A549 (cell line): ENCODE measurements around the gene ARHGEF19. TPM values are rescaled to one million over a fixed set of nuclear protein-coding genes. Genes with fewer than 3 reads are reported as not detected.

Experiments
- ATAC-seq, 2 experiments: fragments of 200-7000 bp in 1 of 2; fragments of >200 bp in 1 of 2; cut with Nextera tagmentation in 1 of 2; cut with Tn5 transposase in 1 of 2; 3 replicates each; pipeline versions ENCODE4 v1.8.0 to v1.9.1; 2018 to 2020; ENCODE audit warnings: mild to moderate bottlenecking in 1 of 2, moderate library complexity in 1 of 2
- CTCF ChIA-PET: fragments of 300-600 bp; sonication (Branson Sonifier 250); formaldehyde crosslinking; extraction: SDS; loops from one replicate; lab custom pipeline; 2021; ENCODE audit warnings: antibody characterized with exemption, inconsistent platforms; lab: Yijun Ruan, JAX
- POLR2A ChIA-PET: fragments of 350-600 bp; formaldehyde crosslinking; extraction: SDS; loops from one replicate; lab custom pipeline; 2021; ENCODE audit warnings: antibody characterized with exemption, inconsistent platforms; lab: Yijun Ruan, JAX
- DNase-seq, 2 experiments: peaks; one replicate each; pipeline versions ENCODE4 v3.0.0 to v3.0.0-alpha.2; 2011 to 2016; ENCODE audit warnings: low read depth in 1 of 2, low spot score in 1 of 2
- FAIRE-seq: peaks from 2 replicates; lab custom pipeline; 2011; peaks lifted over from hg19 to GRCh38; lab: Jason Lieb, UNC
- H3K27ac ChIP-seq, 2 experiments: fragments of >200 bp; sonication (Bioruptor Twin); formaldehyde crosslinking; 3 replicates each; pipeline ENCODE4 v1.5.1; 2016 to 2017
- H3K4me1 ChIP-seq: fragments of >200 bp; sonication (Bioruptor Twin); formaldehyde crosslinking; 3 replicates; pipeline ENCODE4 v1.6.1; 2016
- H3K4me2 ChIP-seq: fragments of >200 bp; sonication (Bioruptor Twin); formaldehyde crosslinking; 3 replicates; pipeline ENCODE4 v1.6.1; 2016
- H3K4me3 ChIP-seq: fragments of >200 bp; sonication (Bioruptor Twin); formaldehyde crosslinking; 3 replicates; pipeline ENCODE4 v1.5.1; 2016
- H3K9me3 ChIP-seq: fragments of >200 bp; sonication (Bioruptor Twin); formaldehyde crosslinking; 3 replicates; pipeline ENCODE4 v1.6.1; 2016
- CEBPB ChIP-seq, 2 experiments: fragments of >200 bp in 1 of 2; sonication (Bioruptor Twin) in 1 of 2; formaldehyde crosslinking in 1 of 2; IDR thresholded peaks; 2 replicates each; pipeline ENCODE4 v1.6.1; 2012 to 2016
- E2F6 ChIP-seq: IDR thresholded peaks from 2 replicates; pipeline ENCODE4 v1.6.1; 2012; ENCODE audit warnings: low read depth, borderline replicate concordance
- EHMT2 ChIP-seq: fragments of 200-600 bp; sonication (generic); IDR thresholded peaks from 2 replicates; pipeline ENCODE4 v1.6.1; 2016; ENCODE audit warnings: antibody characterized with exemption, low read depth, mild to moderate bottlenecking, moderate library complexity
- ELK1 ChIP-seq: fragments of 150-350 bp; IDR thresholded peaks from 2 replicates; pipeline ENCODE4 v1.6.1; 2014; ENCODE audit warnings: low read depth, mild to moderate bottlenecking, low read length
- FOSB ChIP-seq: fragments of 250-450 bp; sonication (Bioruptor Pico); IDR thresholded peaks from 2 replicates; pipeline ENCODE4 v1.5.0; 2020; ENCODE audit warnings: mild to moderate bottlenecking, moderate library complexity
- FOSL2 ChIP-seq, 2 experiments: fragments of 450-650 bp in 1 of 2; fragments of >200 bp in 1 of 2; sonication (Bioruptor Twin) in 1 of 2; formaldehyde crosslinking; IDR thresholded peaks; 2 replicates each; pipeline versions ENCODE4 v1.5.0 to v1.6.1; 2016 to 2020; ENCODE audit warnings: mild to moderate bottlenecking in 1 of 2, moderate library complexity in 1 of 2
- HOXB13 ChIP-seq: fragments of 250-450 bp; sonication (Bioruptor Pico); IDR thresholded peaks from 2 replicates; pipeline ENCODE4 v1.5.0; 2020; ENCODE audit warnings: low read depth, mild to moderate bottlenecking, moderate library complexity
- HOXB5 ChIP-seq: fragments of 250-450 bp; sonication (Bioruptor Pico); IDR thresholded peaks from 2 replicates; pipeline ENCODE4 v1.5.0; 2020; ENCODE audit warnings: mild to moderate bottlenecking, moderate library complexity
- JUN ChIP-seq, 2 experiments: fragments of >200 bp; sonication (Bioruptor Twin); formaldehyde crosslinking; IDR thresholded peaks; 2 replicates in 1 of 2; 3 replicates in 1 of 2; pipeline ENCODE4 v1.6.1; 2016 to 2017
- JUNB ChIP-seq: fragments of >200 bp; sonication (Bioruptor Twin); formaldehyde crosslinking; IDR thresholded peaks from 2 replicates; pipeline ENCODE4 v1.6.1; 2016
- KDM1A ChIP-seq: fragments of 200-600 bp; sonication (generic); IDR thresholded peaks from 2 replicates; pipeline ENCODE4 v1.6.1; 2016; ENCODE audit warnings: low read depth, mild to moderate bottlenecking
- MAX ChIP-seq: IDR thresholded peaks from 2 replicates; pipeline ENCODE4 v1.6.1; 2012
- MYC ChIP-seq: IDR thresholded peaks from 2 replicates; pipeline ENCODE4 v1.6.1; 2012; ENCODE audit warnings: mild to moderate bottlenecking, inconsistent platforms, low read length, improper control_type of control experiment, borderline replicate concordance
- NFE2L2 ChIP-seq: fragments of 150-350 bp; conservative IDR thresholded peaks from 2 replicates; pipeline ENCODE4 v1.6.1; 2014; ENCODE audit warnings: low read length
- NPAS2 ChIP-seq: fragments of 250-450 bp; sonication (Bioruptor Pico); IDR thresholded peaks from 2 replicates; pipeline ENCODE4 v1.8.0; 2022; ENCODE audit warnings: mild to moderate bottlenecking, moderate library complexity, borderline replicate concordance
- POLR2A ChIP-seq: IDR thresholded peaks from 2 replicates; pipeline ENCODE4 v1.6.1; 2012; ENCODE audit warnings: mild to moderate bottlenecking, low read length
- ZC3H11A ChIP-seq: fragments of 450-650 bp; IDR thresholded peaks from 2 replicates; pipeline ENCODE4 v1.6.1; 2014; ENCODE audit warnings: antibody characterized with exemption, mild to moderate bottlenecking
- WGBS: methylation state at CpG from one replicate; pipeline ENCODE4 v1.1.6; 2017; ENCODE audit errors: missing lambda C conversion rate; 5-methylcytosine and 5-hydroxymethylcytosine counted together
- polyA plus RNA-seq, 4 experiments: library from polyadenylated mRNA; depleted of rRNA in 3 of 4; stranded (reverse); fragments of >200 nt; fragmentation: RNase III in 1 of 4; extraction: RNeasy Plus Mini Kit Qiagen cat#74134 plus additional on column Dnase treatment in 1 of 4; gene quantifications; 2 replicates in 3 of 4; 3 replicates in 1 of 4; pipeline ENCODE4 v1.2.3, GENCODE V29; 2011 to 2017
- TF ChIP-seq, protein P1 (sequence below): fragments of 250-450 bp; sonication (Bioruptor Pico); IDR thresholded peaks from 2 replicates; pipeline ENCODE4 v1.5.0; 2020; ENCODE audit warnings: low read depth, mild to moderate bottlenecking, moderate library complexity

Gene ARHGEF19
- polyA plus RNA-seq, 2 of the 4 experiments (the other 2 are of a cell fraction): 6.1 to 9.2 TPM

- ATAC-seq (no peak), DNase-seq (no peak), FAIRE-seq (no peak)
- CTCF ChIA-PET: interaction anchor here (0.5 to 16.2 kb wide), 8 partner anchors 10 to 179 kb away, joined by 3 to 222 read pairs (median 6); partner anchors contain the start of gene FAM131C
- POLR2A ChIA-PET: interaction anchor here (0.6 to 4.1 kb wide), 3 partner anchors 9 to 91 kb away, joined by 3 to 24 read pairs (median 6); no protein-coding TSS in a partner anchor
- Histone ChIP-seq H3K4me2 (peak overlapping the region; percentile 98), H3K4me3 (peak overlapping the region; percentile 93), H3K27ac (peak overlapping the region; percentile 97 to 100), H3K4me1 (peaks cover 59% of the 10 kb centered on the region), H3K9me3 (no peaks in the 10 kb centered on the region)
- 3% methylated on average over 9 of the region's 13 CpGs for WGBS
- no peak for TF ChIP-seq FOSB (CRISPR knock-in tag)
- no peak for TF ChIP-seq EHMT2
- no peak for TF ChIP-seq POLR2A
- TF ChIP-seq, protein P1, sequence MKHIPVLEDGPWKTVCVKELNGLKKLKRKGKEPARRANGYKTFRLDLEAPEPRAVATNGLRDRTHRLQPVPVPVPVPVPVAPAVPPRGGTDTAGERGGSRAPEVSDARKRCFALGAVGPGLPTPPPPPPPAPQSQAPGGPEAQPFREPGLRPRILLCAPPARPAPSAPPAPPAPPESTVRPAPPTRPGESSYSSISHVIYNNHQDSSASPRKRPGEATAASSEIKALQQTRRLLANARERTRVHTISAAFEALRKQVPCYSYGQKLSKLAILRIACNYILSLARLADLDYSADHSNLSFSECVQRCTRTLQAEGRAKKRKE: no peak
- peak; percentile 4; the same call in 1 of the 2 replicates for TF ChIP-seq MAX
- TF ChIP-seq NPAS2 (CRISPR knock-in tag): no peak
- TF ChIP-seq MYC: no peak
- TF ChIP-seq, all 56 proteins: peak for 1
Measured at GRCh38 chr1:16153096-16153998, 59.1 kb downstream of the ARHGEF19 start.

GRCh38 chr1:16152481-16153087 is 59.9 kb downstream of the ARHGEF19 start:
- DNase-seq (no peak), FAIRE-seq (no peak), ATAC-seq (no peak)
- WGBS: 7% methylated on average over 3 of the region's 16 CpGs
- Histone ChIP-seq H3K4me2 (peak overlapping the region; percentile 98), H3K9me3 (no peaks in the 10 kb centered on the region), H3K4me3 (peak overlapping the region; percentile 93), H3K27ac (peak overlapping the region; percentile 97 to 100), H3K4me1 (peaks cover 64% of the 10 kb centered on the region)
- TF ChIP-seq MAX: 0 out of 2 replicates have a peak, but pooled peaks have one; percentile 3
- no peak for TF ChIP-seq JUNB
- no peak for TF ChIP-seq KDM1A
- ChIA-PET POLR2A (interaction anchor here (0.6 to 1.8 kb wide), 4 partner anchors 9 to 31 kb away, joined by 3 to 4 read pairs (median 3); no protein-coding TSS in a partner anchor), CTCF (interaction anchor here (0.5 to 16.2 kb wide), 8 partner anchors 10 to 178 kb away, joined by 3 to 222 read pairs (median 4); partner anchors contain the start of gene FAM131C)

GRCh38 chr1:16151995-16152384 is 60.5 kb downstream of the ARHGEF19 start:
- H3K9me3 ChIP-seq: no peaks in the 10 kb centered on the region
- ATAC-seq (no peak), DNase-seq (no peak), FAIRE-seq (no peak)
- H3K4me1 ChIP-seq: peaks cover 64% of the 10 kb centered on the region
- 25% methylated on average over 4 of the region's 4 CpGs for WGBS
- ChIA-PET CTCF (interaction anchor here (1.0 to 16.2 kb wide), 4 partner anchors 18 to 74 kb away, joined by 3 to 222 read pairs (median 78); partner anchors contain the start of gene FAM131C), POLR2A (interaction anchor here (1.0 to 1.8 kb wide), 4 partner anchors 8 to 31 kb away, joined by 3 to 4 read pairs (median 3); no protein-coding TSS in a partner anchor)
- peak overlapping the region; percentile 97 to 100 for H3K27ac ChIP-seq
- TF ChIP-seq HOXB5: no peak
- TF ChIP-seq FOSL2 (IDR thresholded peaks at IDR 0.05): no peak
- TF ChIP-seq FOSL2 (CRISPR knock-in tag; IDR thresholded peaks at IDR 0.05): no peak
- no peak for TF ChIP-seq E2F6
- TF ChIP-seq HOXB13 (CRISPR knock-in tag): no peak
- no peak for TF ChIP-seq CEBPB (IDR thresholded peaks at IDR 0.05)
- no peak for TF ChIP-seq ZC3H11A
- TF ChIP-seq JUNB: no peak
- no peak for TF ChIP-seq ELK1
- TF ChIP-seq NFE2L2: no peak
- no peak for TF ChIP-seq JUN (IDR thresholded peaks at IDR 0.05)
- H3K4me2 ChIP-seq: peak overlapping the region; percentile 98
- H3K4me3 ChIP-seq: peak overlapping the region; percentile 93
